Posterior cingulate gyrus (tissue), 11 donors: ENCODE measurements around the gene PLA2G2C.

ENCODE experiments used
- DNase-seq, 10 donors: peaks; one replicate each; pipeline versions ENCODE4 v3.0.0 to v3.0.0-alpha.2; 2020 to 2021; ENCODE audit warnings: mixed read lengths in 3 of 10
- intact Hi-C: fragments of 100-400 bp; cut with DNase I; formaldehyde crosslinking; loops from one replicate; pipeline ENCODE4 v1.15.1; 2023

Gene PLA2G2C

GRCh38 chr1:20115916-20116315 lies 70.4 kb downstream of the PLA2G2C start:
- intact Hi-C loops, result no loop called here
- no peak for DNase-seq

- intact Hi-C loops, result no loop called here
- DNase-seq, result no peak
Observed at GRCh38 chr1:20115479-20115878, 70.8 kb downstream of the PLA2G2C start.

GRCh38 chr1:20114021-20114648 lies 72.2 kb downstream of the PLA2G2C start:
- intact Hi-C loops, result no loop called here
- DNase-seq, result no peak
